Nucleus accumbens (tissue), 56 donors: ENCODE measurements around the gene MAP3K6.

Source experiments
- DNase-seq, 56 donors: peaks; one replicate each; lab custom pipeline; 2025; lab: John Stamatoyannopoulos, UW

Gene MAP3K6

DNA sequence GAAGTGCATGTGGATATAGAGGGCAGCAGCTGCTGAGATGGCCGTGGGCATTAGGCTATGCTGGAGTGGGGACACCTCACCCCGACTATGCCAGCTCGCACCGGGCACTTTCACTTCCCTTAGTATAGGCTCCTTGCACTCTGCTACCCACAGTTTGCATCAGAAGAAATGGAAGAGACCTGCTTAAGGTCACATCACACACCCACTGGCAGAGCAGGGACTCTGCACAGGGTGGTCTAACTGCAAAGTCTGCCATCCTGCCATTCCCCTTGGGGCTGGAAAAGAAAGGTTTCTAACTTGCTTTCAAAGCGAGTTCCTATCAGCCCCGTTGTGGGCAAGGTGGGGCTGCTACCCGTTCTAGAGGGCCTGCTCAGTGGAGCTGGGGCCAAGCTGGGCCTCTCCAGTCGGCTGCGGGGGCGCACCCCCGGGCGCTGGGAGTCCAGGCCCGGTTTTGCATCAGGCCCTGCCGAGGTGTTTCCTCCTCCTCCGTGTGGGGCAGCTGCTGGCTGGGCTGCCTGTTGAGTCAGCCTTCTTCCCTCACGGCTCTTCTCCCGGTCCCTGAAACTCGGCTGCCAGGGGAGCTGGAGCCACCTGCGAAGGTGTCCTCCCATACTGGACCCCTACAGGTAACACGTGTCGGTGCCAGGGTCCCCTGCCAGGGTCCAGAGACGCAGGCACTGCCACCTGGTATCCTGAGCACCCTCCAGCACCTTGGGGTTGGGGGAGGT is 25.1 kb downstream of the MAP3K6 start, which contains the start of gene SYTL1:
Gene SYTL1, plus strand, starts transcription at position 498 of the 728 bp plus-strand sequence. CDS start 3,313 bp downstream, outside the sequence.
- DNase-seq, result no peak

DNA sequence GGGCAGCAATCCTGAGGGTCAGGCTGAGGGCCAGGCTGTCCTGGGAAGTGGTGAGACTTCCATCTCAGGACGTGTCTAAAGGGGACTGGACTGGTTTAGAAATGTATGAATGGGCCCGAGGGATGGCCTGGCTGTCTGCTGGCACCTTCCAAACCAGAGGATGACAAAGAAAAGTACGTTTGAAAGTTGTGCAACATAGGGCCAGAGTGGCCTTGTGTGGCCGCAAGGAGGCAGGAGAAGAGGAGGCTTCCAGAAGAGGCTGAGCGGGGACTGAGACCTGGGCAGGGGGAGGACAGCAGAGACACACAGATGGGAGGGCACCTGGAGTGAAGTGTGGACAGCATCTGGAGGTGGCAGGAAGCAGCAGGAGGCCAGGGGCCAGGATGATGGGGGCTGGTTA is 27.5 kb downstream of the MAP3K6 start:
- no peak for DNase-seq

GRCh38 chr1:27338751-27339150 is 28.0 kb downstream of the MAP3K6 start:
- DNase-seq, result no peak

DNA sequence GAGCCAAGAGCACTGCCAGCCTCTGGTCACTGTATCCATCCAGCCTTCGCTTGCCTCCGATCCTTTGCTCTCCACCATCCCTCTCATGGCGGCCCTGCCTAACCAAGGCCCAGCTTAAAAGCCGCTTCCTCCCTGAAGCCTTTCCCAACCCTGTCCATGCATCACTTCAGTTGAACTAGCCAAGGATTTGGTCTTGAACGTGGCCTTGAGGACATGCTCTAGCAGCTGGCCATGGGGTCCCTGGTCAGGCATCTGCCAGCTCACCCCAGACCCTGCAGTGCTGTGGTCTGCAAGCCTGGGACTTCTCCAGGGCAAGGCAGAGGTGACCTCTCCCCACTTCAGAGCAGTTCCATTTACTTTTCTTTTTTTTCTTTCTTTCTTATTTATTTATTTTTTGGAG is 30.0 kb downstream of the MAP3K6 start:
- DNase-seq, result no peak

DNA sequence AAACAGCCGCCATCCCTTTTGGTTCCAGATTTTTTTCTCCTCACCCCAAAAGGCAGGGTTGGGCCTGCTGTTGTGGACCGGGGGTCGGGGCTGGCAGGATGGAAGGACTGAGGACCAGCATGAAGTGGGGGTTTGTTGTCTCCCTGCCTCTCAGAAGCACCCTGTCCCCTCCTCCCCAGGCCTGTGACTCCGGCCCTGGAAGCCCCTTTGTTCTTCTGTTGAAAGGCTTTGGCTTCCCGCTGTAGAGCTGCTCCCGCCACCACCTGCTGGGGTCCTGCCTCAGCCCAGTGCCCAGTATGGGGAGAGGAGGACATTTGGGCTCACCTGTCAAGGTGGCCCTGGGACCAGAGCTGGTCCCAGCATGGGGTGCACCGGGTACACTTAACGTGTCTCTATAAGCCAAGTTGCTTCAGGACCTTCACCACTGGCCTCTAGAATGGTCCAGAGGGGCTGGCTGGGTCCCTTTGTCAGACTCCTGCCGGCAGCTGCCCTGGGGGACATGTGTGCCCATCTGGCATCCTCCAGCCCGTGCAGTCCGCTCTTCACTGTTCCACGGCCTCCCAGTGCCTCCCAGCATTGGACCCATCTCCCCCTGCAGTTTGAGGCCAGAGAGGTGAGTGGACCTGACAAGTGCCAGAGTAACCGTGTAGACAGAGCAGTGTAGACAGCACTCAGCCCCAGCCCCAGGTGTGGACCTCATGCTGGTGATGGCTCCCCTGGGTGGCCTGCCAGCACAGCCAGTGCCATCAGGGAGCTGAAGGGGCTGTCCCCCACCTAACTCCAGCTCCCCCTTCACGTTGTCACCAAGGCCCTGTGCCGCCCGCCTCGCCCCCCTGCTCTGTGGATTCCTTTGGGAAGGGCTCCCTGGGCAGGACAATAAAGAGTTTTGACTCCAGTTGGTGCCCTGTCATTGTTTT is 31.0 kb downstream of the MAP3K6 start:
- DNase-seq, result no peak

GRCh38 chr1:27333717-27334279 is 33.0 kb downstream of the MAP3K6 start:
- no peak for DNase-seq

- peak in 13 of 56 donors; percentile 3 to 52 (median 13) for DNase-seq
Observed at GRCh38 chr1:27332536-27333281, 34.1 kb downstream of the MAP3K6 start.

DNA sequence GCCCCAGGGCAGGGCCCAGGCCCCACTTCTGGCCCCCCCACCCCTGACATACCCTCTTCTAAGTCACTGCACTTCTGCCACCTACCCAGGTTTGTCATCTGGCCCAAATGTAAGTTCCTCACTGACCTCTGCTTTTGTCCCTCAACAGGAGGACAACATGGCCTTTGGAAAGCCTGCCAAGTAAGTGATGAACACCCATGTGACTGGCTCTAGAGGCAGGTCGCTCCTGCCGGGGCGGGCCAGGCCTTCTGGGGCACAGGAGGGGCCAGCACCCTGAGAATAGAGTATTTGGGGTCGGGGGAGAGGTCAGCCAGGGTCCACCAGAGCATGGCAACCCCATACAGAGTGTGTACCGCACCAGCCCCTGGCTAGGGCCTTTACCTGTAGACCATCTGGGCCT is 34.8 kb downstream of the MAP3K6 start:
- no peak for DNase-seq

DNA sequence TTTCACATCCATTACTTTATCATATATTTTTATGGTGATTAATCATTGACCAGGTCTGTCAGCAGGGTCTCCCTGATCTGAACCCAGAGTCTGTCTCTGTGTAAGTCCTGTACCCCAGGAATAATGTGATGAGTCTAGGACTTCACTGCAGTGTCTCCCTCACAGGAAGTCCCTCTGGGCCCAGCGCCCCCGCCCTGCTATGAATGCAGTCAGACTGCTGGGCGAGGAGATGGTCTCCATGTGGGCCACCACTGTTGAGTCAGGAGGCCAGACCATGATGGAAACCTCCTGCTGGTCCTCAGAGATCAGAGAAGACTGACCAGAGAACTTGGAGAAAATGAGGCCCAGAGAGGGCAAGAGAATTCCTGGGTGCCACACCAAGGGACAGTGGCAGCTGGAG is 35.3 kb downstream of the MAP3K6 start:
- no peak for DNase-seq

DNA sequence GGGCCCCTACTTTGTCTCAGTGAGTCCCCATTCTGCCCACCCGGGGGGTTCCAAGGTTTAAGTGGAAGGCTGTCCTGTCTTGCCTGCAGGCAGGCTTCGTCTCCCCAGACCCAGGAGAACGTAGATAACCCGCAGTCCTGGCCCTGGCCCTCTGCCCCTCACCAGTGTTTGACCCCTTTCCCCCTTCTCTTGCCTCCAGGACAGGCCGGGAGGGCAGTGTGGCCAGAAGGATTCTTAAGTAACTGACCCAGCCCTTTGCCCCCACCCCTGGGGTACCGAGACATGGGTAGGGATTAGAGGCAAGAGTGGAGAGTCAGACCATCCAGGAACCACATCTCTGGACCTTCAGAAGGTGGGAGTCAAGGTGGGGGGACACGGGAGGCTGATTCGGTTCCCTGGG is 36.0 kb downstream of the MAP3K6 start:
- DNase-seq, result no peak

DNA sequence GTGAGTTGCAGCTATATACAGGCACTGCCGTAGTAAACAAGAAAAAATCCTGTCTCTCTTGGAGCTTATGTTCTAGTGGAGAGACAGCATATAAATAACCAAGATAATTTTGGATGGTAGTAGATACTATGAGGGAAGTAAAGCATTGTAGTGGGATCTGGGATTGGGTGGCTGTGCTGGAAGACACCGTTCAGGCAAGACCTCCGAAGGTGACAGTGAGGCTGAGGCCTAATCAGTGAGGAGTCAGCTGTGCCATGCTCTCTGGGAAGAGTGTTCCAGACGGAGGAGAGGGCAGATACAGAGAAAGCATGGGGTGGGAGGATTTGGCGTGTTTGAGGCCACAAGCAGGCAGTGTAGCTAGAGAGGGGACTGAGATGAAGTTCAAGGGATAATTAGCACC is 38.8 kb downstream of the MAP3K6 start:
- no peak for DNase-seq

GRCh38 chr1:27325286-27325685 is 41.5 kb downstream of the MAP3K6 start:
- no peak for DNase-seq

DNA sequence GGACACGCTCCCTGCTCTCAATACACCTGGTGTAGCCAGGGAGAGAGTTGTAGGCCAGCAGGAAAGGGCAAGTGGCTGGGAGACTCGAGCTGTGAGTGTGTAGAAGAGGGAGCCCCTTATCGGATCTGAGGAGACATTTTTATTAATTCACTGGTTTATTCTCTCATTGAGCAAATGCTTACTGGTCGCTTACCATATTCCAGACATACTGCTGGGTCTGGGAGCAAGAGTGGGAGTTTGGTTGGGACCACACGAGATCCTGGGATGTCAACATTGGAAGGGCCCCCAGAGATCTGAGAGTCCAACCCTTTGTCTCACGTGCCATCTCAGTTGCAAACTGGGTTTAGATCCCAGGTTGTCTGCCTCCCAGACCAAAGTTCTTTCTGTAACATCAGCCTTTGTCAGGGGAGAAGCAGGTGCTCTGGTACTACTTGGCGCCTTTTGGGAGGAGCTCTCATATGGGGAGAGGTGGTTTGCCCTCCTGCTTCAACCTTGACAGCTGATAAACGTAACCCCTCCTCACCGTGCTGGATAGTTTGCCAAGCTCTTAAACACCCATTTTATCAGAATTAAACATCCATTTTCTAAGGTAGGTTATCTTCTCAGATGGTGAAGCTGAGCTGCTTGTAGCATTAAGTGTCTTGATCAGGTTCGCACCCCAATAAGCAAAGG is 44.1 kb downstream of the MAP3K6 start:
- peak in 1 of 56 donors; percentile 44 for DNase-seq

DNA sequence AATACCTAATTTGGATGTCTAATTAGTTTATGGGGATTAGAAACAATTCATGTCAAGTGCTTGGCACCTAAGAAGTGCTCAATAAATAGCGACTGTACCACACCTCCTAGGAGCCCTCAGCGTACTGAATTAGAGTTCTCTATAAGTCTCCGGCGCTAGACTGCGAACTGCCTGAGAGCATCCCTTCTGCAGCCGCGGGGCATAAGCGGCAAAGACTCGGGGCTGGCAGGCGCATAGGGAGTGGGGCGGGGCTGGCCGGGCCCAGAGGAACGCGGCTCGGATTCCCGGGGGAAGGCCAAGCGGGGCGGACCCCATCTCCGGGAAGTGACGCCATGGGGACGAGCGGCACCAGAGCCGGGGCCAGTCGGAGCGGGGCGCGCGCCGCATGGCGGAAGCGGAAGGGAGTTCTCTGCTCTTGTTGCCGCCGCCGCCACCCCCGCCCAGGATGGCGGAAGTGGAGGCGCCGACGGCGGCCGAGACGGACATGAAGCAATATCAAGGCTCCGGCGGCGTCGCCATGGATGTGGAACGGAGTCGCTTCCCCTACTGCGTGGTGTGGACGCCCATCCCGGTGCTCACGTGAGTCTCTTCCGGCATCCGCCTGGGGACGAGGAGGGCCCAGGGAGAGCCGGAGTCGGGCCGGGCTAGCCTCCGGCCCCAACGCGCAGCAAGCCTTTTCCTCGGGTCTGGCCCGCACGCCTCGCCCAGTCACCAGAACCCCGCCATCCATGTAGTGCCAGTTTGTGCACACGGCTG is 44.8 kb downstream of the MAP3K6 start, which contains the start of gene TMEM222:
Gene TMEM222, plus strand, starts transcription at position 351 of the 756 bp plus-strand sequence. Its CDS starts 35 bp downstream, at position 386.
- peak; percentile 68 to 99 (median 96) for DNase-seq

DNA sequence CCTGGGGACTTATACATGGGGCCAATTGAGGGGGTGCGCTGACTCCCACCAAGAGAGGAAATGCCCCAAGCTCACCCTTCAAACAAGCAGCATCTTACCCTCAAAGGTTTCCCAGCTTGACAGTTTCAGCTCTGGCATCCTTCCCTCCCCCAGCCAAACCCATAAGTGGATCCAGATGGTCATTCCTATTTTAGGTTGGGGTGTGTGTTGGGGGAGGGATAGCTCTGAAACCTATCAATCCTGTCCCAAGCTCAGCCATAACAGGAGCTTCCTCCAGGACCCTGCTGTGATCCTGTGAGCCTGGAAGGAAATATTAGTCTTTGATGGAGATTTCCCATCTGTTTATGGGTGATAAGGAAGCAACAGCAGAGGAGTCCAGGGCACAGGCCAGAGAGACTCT is 48.2 kb downstream of the MAP3K6 start:
- DNase-seq, result no peak

GRCh38 chr1:27318136-27318535 is 48.6 kb downstream of the MAP3K6 start:
- DNase-seq, result no peak

GRCh38 chr1:27316860-27317259 is 49.9 kb downstream of the MAP3K6 start:
- DNase-seq, result no peak

- DNase-seq, result no peak
Observed at GRCh38 chr1:27314737-27315136, 52.0 kb downstream of the MAP3K6 start.

DNA sequence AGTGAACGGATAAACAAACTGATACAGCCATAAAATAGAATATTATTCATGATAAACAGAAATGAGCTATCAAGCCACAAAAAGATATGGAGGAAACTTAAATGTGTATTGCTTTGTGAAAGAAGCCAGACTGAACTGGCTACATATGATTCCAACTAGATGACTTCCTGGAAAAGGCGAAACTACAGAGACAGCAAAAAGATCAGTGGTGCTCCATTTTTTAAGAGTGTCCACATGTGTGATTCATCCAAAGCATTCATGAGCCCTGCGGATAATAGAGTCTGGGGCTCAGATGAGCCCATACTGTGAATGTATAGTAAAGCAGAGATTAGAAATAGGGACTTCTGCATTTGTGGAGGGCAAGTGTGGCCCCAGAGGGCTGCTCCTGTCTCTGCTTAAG is 52.6 kb downstream of the MAP3K6 start:
- no peak for DNase-seq
